Right ventricle myocardium superior (tissue), 1 donor: ENCODE results near the gene PRKN. TPM values are rescaled to one million over a fixed set of nuclear protein-coding genes. Genes with fewer than 3 reads are reported as not detected.

Source experiments
- ATAC-seq: fragments of 200-7000 bp; cut with Tn5 transposase; one replicate; pipeline ENCODE4 v1.9.1; 2020; ENCODE audit warnings: mild to moderate bottlenecking; ENCODE audit not compliant: poor library complexity
- DNase-seq: peaks from one replicate; pipeline ENCODE4 v3.0.0-alpha.2; 2020
- intact Hi-C: fragments of 100-400 bp; cut with DNase I; formaldehyde crosslinking; loops from one replicate; pipeline ENCODE4 v1.11.2; 2022
- total RNA-seq: library from RNA; stranded (reverse); fragmentation: NEBNext Ultra II Directional; extraction: Animal tissue kit (Norgen Biotek cat#: 25700); gene quantifications from one replicate; pipeline ENCODE4 v1.2.1, GENCODE V29; 2021
- donor health status: DM: no; HTN: yes; CAD: no; lungs with severe emphysema.

PRKN gene
- total RNA-seq, 1 donor from 2014 or later: 20.6 TPM

DNA sequence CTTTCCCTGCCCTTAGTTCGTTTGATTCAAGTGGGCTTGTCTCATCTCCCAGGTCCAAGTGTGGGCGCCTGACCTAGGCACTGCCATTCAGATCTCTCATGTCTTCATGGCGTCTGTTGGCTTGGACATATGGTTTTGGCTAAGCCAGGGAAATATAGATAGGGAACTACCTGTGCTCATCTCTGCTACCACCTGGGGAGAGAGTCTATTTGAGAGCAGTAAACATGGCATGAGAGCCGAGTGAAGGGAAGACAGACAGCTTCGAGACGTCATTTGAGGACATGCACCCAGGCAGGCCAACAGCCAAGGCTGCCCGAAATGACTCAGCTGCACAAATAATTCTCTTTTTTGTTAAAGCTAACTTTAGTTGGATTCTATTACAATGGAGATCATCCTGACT, 1083.0 kb downstream of the PRKN start:
- no peak for ATAC-seq
- DNase-seq: no peak
- intact Hi-C loops: no loop called here

DNA sequence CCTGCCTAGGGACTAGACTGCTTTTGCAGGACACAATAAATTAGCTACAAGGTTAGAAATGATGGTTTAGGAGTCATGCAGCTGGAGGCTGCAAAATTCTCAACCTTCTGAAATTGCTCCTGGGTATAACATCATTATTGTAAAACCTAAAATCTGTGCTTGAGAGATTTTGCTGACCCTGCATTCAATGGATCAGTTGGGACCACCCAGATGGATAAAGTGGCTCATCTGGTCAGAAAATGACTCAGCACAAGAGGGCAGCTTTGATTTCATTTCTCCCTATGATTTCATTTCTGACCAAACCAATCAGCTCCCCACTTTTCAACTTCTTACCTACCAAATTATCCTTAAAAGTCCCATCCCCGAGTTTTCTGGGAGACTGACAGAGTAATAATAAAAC, 1086.4 kb downstream of the PRKN start:
- intact Hi-C loops: no loop called here
- ATAC-seq: no peak

DNA sequence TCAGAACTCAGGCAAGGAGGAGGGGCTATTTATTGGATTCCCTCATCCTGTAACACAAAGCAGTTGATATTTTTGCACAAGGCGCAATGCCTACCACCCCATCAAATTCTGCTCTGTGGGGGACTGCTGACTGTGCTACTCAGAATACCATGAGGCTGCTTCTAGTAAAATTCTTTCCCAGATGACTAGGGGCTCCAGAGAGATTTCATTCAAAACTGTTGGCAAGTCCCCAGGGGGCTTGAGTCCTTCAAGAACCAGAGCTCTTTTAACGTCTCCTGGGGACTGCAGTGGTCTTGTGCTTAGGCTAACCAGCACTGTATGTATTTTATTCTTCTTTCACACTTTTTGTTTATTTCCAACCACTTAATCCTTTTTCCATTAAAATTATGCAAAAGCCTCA, 1087.8 kb downstream of the PRKN start:
- DNase-seq (no peak), ATAC-seq (no peak)
- intact Hi-C loops: no loop called here

More for the DNA sequence above, 1086.4 kb downstream of the PRKN start:
- no peak for DNase-seq

DNA sequence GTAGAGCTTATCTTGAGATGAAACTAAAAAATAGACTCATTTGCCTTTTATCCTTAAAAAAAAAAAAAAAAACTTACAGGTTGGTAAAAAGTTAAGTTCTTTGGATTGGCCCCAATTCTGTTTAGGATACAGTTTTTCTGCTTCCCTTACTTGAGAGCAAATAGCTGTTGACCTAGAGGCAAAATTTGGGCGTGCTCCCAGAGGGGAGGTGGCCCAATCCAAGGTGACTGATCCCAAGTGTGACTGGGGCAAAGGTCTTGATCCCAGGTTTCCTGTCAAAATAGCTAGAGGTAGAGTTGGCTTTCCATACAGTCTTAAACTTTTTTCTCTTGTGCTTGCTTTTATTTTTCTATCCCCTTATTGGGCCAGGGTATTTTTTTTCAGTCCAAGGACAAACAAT, 1089.9 kb downstream of the PRKN start:
- intact Hi-C loops: no loop called here
- ATAC-seq (no peak), DNase-seq (no peak)

DNA sequence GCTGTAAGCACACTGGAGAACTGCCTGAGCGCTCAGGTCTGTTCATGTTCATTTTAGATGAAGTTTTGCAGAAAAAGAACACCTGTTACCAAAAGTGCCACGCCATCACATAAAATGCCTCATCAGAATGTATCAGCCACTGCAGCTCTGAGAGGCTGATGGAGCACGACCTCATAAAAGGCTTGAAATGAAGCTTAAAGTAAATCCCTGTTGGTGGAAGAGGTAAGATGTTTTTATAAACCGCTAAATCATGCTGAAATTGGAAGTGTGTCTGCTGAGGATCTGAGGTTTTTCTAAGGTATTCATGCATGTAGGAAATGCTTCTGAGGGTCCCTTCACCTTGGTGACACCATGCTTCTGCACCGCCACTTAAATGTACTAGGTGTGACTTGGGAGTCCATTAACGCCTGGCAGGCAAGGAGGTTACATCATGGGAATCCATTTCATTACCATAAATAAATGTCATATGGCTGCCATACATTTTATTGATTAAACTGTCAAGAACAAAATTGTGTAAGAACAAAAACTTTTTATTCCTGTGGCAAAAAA, 1090.6 kb downstream of the PRKN start:
- intact Hi-C loops: no loop called here
- DNase-seq: no peak
- ATAC-seq: no peak

DNA sequence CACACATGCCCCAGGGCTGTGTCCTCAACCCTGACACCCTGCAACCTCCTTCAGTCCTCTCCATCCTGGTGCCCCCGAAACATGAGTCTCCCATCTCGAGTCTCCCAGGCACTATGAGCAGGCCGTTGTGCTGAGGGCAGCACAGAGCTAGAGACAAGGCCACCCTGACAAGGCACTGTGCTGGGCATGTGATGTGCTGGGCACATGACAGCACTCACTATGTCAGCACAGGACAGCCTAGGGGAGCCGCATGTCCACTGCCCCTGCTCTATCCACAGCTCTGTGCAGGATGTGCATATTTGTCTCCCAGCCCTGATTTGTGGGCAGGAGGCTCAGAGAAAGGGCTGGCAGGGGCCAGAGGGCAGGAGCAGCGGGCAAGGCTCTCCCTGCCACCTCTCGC, 1091.6 kb downstream of the PRKN start:
- DNase-seq (no peak), ATAC-seq (no peak)
- intact Hi-C loops: no loop called here

DNA sequence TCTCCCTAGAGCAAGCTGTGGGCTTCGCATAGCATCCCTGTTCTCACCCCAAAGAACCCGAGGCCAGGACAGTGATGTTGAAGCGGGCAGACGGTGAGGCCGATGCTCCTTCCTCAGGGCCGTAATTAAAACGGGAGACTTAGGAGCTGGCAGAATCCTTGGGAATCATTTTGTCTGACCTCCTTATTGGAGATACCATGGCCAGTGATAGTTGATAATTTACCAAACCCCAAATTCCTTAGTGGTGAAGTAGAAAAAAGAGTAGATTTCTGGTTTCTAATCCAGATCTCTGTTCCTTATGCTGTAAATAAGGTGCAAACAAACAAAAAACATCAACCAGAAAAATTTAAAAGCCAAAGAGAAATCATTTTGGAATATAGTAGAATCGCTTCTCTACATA, 1092.7 kb downstream of the PRKN start:
- intact Hi-C loops: no loop called here
- ATAC-seq (no peak), DNase-seq (no peak)

DNA sequence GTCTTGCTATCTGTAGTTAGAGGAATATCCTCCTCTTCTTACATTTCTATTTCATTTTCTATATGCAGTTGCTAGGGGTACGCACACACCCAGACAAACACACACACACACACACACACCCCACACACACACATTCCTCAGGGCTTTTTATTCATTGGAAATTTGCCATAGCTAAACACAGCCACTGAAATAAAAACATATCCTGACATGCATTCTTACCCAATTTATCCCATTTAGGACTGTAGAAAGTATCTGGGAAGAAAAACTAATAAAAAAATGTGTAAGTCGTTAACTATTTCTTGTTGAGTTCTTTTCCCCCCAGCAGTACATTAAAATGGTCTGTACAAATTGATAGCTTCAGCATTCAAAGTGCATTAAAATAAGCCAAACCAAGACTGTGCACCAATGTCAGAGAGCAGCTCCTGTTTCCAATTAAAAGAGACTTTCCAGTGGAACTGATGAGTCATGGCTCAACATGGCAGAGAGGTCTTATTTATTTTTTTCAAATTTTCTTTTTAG, 1095.8 kb downstream of the PRKN start:
- DNase-seq (no peak), ATAC-seq (peak; percentile 12)
- intact Hi-C loops: no loop called here

DNA sequence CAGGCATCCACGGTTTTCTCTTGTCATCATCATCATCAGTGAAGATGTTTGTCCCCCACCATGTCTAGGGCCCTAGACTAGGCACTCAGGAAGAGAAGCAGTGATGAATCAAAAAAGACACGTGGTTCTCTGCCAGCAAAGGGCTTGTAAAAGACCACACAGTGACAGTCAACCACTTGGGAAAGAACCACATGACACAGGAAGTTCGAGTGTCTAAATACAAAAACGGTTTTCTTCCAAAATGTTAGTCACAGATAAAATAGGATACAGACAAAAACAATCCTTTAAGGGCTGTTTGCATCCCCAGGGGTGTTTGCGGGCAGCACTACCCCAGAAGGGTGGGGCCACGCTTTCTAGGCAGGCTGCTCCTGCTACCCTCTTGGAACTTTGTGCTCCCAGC, 1096.9 kb downstream of the PRKN start:
- ATAC-seq: no peak
- intact Hi-C loops: no loop called here
- DNase-seq: no peak

DNA sequence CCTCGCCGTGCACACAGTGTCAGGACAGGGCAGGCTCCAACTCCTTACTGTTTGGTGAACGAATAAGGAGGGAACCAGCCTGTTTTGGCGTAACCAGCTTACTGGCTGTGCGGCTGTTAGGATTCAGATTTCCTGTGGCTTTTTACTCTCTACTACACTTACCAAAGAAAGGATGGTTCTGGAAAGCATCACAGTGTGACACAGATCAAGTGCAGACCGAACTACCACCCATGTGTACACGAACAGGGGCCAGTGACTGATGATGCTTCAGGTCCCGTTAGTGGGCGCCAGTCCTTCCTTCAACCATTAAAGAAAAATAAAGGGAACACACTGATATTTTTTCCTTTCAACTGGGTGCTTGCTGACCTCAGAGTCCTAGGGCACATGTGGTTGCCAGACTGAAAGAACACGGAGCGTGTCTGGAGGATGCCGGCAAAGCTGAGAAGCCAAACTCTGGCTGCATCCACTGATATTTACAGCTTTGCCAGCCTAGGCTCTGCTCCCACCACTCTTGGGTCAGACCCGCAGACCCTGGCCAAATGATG, 1101.4 kb downstream of the PRKN start:
- DNase-seq: no peak
- no peak for ATAC-seq
- intact Hi-C loops: no loop called here

DNA sequence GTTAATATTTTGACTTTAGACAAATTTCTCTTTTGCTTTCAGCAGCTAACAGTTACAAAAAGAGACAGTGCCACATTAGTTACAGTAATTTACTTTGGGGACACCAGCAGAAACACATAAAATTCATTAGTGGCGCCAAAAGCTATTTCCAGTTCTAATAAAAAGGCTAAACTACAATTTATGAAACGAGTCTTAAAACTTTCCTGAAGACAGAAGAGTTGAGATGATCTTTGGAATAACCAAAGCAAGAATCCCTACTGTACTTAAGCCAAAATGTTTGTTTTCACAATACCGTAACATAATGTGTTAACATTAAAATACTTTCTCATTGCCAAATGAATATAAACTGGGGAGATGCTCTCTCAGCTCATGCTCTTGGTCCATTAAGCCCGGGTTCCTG, 1103.5 kb downstream of the PRKN start:
- no peak for ATAC-seq
- intact Hi-C loops: no loop called here
- DNase-seq: no peak

DNA sequence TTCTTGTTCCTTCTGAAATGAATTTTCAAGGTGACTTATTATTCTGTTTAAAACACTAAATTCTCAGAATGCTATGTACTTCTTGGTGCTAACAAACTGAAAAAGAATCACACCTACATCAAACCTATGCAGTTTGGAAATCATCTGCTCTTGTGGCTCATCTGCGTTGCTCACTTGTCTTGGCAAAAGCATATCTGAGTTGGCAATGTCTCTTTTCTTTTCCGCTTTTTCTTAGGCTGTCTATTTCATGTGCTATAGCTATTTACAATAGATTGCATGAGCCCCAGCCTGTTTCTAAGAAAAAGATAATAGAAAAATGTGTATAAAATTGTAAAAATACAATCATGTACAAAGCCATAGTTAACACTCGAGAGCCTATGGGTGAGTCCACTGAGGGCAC, 1104.8 kb downstream of the PRKN start:
- ATAC-seq (no peak), DNase-seq (no peak)
- intact Hi-C loops: no loop called here

DNA sequence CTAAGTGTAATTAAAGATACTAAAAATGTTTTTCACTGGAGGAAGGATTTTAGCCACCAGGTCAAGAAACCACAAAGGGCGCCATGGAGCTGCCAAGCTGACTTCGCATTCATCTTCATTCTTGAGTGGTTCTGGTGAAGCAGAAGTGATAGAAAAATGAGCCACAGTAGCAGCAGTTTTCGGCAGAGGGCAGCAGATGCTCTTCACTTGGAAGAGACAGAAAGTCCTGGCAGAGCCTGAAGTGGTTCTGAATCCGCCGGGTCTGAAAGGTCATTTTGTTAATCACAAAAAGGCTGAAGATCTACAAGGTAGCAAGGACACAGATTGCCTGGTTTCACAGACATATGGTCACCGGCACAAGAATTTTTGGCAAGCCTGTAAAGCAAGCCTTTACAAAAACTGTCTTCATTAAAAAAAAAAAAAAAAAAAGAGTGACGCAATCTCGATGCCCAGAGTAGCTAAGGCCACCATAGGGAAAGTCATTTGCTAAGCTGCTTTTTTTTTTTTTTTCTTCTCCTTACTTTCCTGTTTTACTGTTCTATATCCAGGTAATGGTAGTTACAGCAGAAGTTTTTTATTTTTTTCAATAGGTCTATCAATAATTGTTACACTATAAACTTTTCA, 1108.6 kb downstream of the PRKN start:
- DNase-seq (no peak), ATAC-seq (peak; percentile 66)
- intact Hi-C loops: no loop called here

DNA sequence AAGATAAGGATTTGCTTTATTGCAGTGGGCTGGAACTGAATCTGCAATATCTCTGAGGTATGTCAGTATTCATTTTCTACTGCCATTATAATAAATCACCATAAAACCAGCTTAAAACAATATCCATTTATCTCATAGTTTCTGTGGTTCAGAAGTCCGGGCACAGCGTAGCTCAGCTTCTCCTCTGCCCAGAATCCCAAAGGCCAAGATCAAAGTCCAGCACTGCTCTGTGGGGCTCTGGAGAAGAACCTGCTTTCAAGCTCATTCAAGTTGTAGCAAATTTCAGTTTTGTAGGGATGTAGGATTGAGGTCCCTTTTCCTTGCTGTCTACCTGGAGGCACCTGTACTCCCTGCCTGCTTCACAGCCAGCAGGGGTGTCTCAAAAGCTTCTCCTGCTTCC, 1113.9 kb downstream of the PRKN start:
- DNase-seq: no peak
- intact Hi-C loops: no loop called here
- no peak for ATAC-seq

DNA sequence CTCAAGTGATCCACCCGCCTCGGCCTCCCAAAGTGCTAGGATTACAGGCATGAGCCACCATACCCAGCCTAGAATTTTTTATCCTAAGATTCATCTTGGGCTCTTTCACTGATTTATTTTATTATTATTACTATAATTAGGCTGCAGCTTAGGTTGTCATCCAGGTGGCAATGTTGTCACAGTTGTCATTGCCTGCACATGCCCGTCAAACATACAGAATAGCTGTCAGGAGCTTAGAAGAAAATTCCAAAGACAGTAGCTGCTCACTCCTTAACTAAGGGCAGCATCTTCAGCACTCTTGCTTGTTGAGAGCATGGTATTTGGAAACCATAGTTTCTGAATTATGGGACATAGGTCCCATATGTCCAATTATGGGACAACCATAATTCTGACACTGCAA, 1118.8 kb downstream of the PRKN start:
- DNase-seq (no peak), ATAC-seq (no peak)
- intact Hi-C loops: no loop called here

DNA sequence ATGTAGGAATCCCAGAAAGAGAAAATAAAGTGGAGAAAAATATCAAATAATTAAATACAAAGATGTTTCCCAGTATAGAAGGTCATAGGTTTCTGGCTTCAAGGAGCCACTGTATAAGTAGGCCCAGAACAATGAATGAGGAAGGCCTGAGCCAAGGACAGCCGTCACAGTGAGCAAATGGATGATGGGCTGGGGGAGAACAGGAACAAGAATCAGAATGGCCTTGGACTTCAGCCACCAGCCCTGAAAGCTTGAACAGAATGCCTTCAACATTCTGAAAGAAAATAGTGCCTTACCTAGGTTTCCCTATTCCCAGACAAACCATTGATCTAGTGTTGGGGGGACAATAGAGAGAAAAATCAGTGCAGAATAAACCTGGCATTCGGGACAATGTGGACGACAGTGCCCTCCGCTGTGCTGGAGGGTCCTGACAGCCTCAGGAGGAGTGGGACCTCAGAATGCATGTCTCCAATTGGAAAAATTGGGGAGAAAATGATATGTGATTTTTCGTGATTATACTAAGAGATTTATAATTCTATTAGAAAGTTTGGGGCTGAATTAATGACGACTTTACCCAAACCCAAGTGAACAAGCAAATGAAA, 1119.8 kb downstream of the PRKN start:
- ATAC-seq (no peak), DNase-seq (no peak)
- intact Hi-C loops: no loop called here

DNA sequence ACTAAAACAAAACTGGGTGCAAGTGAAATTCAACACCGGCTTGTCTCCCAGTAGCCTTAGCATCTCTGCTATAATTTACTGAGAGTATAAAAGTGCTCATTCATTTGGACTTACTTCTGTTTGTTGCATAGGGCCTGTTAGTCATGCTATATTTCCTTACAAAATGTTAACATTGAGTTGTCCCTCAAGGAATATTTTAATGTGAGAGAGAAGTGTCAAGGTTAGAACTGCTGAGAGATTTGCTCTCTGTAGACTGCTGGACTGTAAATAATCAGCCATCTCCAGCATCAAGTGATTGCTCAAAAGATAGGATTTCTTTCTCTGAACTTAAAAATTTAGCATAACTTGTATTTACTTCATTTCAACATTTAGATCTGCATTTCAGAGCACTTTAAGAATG, 1125.2 kb downstream of the PRKN start:
- no peak for DNase-seq
- intact Hi-C loops: no loop called here
- no peak for ATAC-seq

DNA sequence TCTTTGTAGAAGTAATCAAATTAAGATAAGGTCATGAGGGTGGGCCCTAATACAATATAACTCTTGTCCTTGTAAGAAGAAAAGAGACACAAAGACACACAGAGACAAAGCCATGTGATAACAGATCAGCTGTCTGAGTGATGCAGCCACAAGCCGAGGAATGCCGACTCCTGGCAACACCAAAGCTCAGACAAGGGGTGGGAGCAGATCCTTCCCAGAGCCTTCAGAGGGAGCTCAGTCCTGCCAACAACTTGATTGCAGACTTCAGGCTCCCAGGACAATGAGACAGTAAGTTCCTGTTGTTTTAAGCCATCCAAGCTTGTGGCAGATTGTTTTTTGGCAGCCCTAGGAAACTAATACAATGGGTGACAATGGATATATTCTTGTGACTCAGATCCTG, 1128.7 kb downstream of the PRKN start:
- no peak for DNase-seq
- intact Hi-C loops: no loop called here
- no peak for ATAC-seq

DNA sequence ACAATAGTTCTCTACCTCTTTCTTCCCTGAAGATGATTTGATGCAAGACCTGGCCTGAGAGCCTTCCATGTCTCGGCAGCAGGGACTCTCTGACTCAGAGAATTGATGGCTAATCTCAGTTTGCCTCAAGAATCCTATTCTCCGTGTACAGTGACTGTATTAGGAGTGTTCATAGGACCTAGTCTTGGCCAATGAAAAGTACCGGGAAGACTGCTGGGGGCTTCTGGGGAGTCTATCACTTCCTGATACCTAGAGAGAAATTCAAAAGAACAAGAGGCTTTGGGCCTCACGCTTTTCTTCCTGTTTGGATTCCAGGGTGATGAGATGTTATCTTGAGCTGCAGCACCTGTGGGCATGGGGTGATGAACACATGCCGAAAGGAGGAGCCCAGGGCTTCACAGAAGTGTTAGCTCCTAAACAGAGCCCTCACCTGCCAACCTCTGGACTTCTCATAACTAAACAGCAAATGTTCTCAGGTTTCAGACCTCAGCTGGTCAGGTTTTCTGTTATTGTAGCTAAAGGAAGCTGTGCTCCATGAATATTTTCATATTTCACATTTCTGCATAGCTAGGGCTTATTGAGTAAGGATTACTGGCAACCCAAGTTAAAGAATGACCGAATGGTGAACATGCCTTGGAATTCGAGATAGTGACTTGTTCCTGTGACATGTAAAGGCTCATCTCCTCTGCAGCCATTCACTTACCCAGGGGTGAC, 1130.6 kb downstream of the PRKN start:
- DNase-seq: no peak
- ATAC-seq: no peak

DNA sequence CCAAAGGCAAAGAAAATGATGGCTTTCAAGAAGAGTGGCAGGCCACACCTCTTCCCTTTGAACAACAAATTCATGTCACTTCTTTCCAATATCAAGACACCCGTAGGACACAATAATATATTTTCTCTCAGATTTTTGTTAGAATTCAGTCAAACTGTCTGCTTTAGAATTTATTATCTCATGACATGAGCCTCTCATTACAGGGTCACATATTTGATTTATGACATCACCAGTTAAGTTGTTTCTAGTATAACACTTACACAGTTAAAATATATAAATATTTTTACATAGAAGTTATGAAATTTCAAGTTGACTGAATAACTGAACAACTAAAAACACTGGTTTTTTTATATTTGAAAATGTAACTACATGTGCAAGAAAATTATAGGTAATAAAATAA, 1133.2 kb downstream of the PRKN start:
- intact Hi-C loops: no loop called here
- no peak for ATAC-seq
- DNase-seq: no peak

More for the DNA sequence above, 1130.6 kb downstream of the PRKN start:
- intact Hi-C loops: no loop called here
